ENCODE data around the gene APAF1. TPM values are rescaled to one million over a fixed set of nuclear protein-coding genes. Genes with fewer than 3 reads are reported as not detected.

The APAF1 gene
- total RNA-seq, 3 donors from 2014 or later, result 22.5 to 44.2 (median 41.9) TPM

- ATAC-seq (no peak), DNase-seq (no peak)
- no peak overlapping the region for H3K4me3 ChIP-seq
- no peak for TF ChIP-seq CTCF (IDR thresholded peaks at IDR 0.05)
- no peaks in the 10 kb centered on the region for H3K4me1 ChIP-seq (ENCODE audit: low read depth)
- no peaks in the 10 kb centered on the region for H3K36me3 ChIP-seq (ENCODE audit: low read depth)
- intact Hi-C loops (cut with DNase I, micrococcal nuclease), result no loop called here
- H3K9me3 ChIP-seq, result no peaks in the 10 kb centered on the region
Measured at GRCh38 chr12:98767248-98767647, 122.2 kb downstream of the APAF1 start.

DNA sequence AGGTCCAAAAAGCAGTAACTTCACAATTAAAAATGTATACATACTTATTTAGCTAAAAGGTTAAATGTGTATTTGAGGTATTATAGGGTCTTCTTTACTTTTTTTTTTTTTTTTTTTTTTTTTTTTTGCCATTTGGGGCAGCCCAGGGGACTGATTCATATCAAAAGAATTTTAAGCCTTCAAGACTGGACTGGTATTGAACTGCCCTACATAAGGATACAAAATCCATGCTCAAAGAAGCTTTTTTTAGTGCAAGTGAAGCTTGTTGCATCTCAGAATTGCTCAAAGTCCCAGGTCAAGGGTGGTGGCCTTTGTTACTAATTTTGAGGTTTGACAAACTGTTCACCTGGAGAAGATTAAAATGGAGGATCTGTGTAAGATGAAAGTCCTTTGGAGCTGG lies 124.0 kb downstream of the APAF1 start:
- no peaks in the 10 kb centered on the region for H3K36me3 ChIP-seq (ENCODE audit: low read depth)
- no peak for DNase-seq

DNA sequence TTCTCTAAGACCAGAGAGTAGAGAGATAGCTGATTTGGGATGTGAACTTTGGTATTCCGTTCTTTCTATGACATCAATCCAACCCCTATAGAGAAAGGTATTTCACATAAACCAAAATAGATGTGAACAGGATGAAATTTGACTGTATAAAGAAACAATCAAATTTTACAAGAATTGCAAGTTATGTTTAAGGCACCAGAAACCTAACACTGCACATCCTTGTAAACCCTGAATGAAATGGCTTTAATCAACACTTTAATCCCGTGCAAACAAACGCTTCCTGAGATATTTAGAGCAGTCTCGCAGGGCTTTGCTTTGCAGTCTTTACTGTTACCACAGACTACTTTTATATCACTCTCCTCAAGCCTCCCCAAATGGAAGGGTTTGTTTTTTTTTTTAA lies 125.1 kb downstream of the APAF1 start:
- no peak for ATAC-seq
- Histone ChIP-seq H3K4me3 (no peak overlapping the region), H3K36me3 (ENCODE audit: low read depth) (no peaks in the 10 kb centered on the region), H3K9me3 (no peaks in the 10 kb centered on the region), H3K4me1 (ENCODE audit: low read depth) (no peaks in the 10 kb centered on the region)
- intact Hi-C loops (cut with DNase I, micrococcal nuclease), result no loop called here
- no peak for TF ChIP-seq CTCF (IDR thresholded peaks at IDR 0.05)
- no peak for DNase-seq

More for the DNA sequence above, 124.0 kb downstream of the APAF1 start:
- no peaks in the 10 kb centered on the region for H3K4me1 ChIP-seq (ENCODE audit: low read depth)
- no peaks in the 10 kb centered on the region for H3K9me3 ChIP-seq
- TF ChIP-seq CTCF (IDR thresholded peaks at IDR 0.05), result no peak
- ATAC-seq, result no peak
- H3K4me3 ChIP-seq, result no peak overlapping the region
- intact Hi-C loops (cut with DNase I, micrococcal nuclease), result no loop called here

- Histone ChIP-seq H3K4me3 (no peak overlapping the region), H3K36me3 (ENCODE audit: low read depth) (no peaks in the 10 kb centered on the region), H3K9me3 (no peaks in the 10 kb centered on the region), H3K4me1 (ENCODE audit: low read depth) (no peaks in the 10 kb centered on the region)
- intact Hi-C loops (cut with DNase I, micrococcal nuclease), result no loop called here
- no peak for DNase-seq
- no peak for ATAC-seq
- no peak for TF ChIP-seq CTCF (IDR thresholded peaks at IDR 0.05)
Measured at GRCh38 chr12:98771811-98772752, 127.0 kb downstream of the APAF1 start.

- H3K4me1 ChIP-seq (ENCODE audit: low read depth), result no peaks in the 10 kb centered on the region
- intact Hi-C loops (cut with DNase I, micrococcal nuclease), result no loop called here
- no peak for ATAC-seq
- TF ChIP-seq CTCF (IDR thresholded peaks at IDR 0.05), result no peak
- H3K9me3 ChIP-seq, result no peaks in the 10 kb centered on the region
- H3K36me3 ChIP-seq (ENCODE audit: low read depth), result no peaks in the 10 kb centered on the region
- DNase-seq, result no peak
- H3K4me3 ChIP-seq, result no peak overlapping the region
Measured at GRCh38 chr12:98772818-98773217, 127.7 kb downstream of the APAF1 start.
